OCI-LY3 (cell line): ENCODE measurements around the gene ANKRD33.

Experiments used
- EZH2phosphoT487 ChIP-seq: fragments of 200-600 bp; shearing (Covaris generic); IDR thresholded peaks from 2 replicates; pipeline ENCODE4 v1.6.1; 2018; ENCODE audit warnings: antibody characterized with exemption, mixed run types, low read depth
- TF ChIP-seq, protein P1 (sequence below): fragments of 200-600, 300-600 bp; sonication (generic); IDR thresholded peaks from 2 replicates; pipeline ENCODE4 v1.5.1; 2014; ENCODE audit warnings: antibody characterized with exemption, low read length, low read depth

DNA sequence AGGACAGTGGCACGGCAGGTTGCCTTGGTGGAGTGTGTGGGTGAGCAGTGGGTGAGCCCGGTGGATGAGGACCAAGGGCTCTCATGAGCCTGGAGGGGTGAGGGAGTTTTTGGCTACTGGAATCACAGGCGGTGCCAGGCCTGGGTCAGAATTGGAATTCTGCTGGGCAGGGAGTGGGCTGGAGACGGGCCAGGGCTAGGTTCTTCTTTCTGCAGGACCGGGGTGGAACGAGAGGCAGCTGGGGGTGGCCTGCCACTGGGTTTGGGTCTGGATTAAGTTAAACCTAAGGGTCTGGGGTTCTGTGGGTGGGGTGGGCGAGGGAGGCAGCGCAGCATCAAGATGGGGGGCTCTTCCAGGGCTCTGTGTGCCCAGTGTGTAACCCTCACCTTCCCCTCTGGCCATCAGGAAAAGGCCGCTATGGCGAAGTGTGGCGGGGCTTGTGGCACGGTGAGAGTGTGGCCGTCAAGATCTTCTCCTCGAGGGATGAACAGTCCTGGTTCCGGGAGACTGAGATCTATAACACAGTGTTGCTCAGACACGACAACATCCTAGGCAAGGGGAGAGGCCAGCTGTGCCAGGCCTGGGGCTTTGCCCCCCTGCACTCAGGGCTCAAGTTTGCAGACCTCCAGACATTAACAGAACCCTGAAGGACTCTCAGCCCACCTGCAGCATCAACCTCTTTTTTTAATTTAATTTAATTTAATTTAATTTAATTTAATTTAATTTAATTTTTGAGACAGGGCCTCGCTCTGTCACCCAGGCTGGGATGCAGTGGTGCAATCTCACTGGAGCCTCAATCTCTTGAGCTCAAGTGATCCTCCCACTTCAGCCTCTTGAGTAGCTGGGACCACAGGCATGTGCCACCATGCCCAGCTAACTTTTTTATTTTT is 26.4 kb downstream of the ANKRD33 start:
- TF ChIP-seq, protein P1, sequence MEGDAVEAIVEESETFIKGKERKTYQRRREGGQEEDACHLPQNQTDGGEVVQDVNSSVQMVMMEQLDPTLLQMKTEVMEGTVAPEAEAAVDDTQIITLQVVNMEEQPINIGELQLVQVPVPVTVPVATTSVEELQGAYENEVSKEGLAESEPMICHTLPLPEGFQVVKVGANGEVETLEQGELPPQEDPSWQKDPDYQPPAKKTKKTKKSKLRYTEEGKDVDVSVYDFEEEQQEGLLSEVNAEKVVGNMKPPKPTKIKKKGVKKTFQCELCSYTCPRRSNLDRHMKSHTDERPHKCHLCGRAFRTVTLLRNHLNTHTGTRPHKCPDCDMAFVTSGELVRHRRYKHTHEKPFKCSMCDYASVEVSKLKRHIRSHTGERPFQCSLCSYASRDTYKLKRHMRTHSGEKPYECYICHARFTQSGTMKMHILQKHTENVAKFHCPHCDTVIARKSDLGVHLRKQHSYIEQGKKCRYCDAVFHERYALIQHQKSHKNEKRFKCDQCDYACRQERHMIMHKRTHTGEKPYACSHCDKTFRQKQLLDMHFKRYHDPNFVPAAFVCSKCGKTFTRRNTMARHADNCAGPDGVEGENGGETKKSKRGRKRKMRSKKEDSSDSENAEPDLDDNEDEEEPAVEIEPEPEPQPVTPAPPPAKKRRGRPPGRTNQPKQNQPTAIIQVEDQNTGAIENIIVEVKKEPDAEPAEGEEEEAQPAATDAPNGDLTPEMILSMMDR, result no peak
- no peak for TF ChIP-seq EZH2phosphoT487
